HG02588 (cell line): ENCODE results near the gene ATXN1.
"Not testable (repeated sequence)": the region's sequence is repeated elsewhere in the genome, so short reads cannot be mapped to it uniquely, and the experiment has no call there.

ENCODE experiments used
- ATAC-seq: cut with Tn5 transposase; IDR thresholded peaks from one replicate; pipeline ENCODE4 v1.9.1; 2021; ENCODE audit warnings: mild to moderate bottlenecking, moderate library complexity; ENCODE audit not compliant: unreplicated experiment

Gene ATXN1

DNA sequence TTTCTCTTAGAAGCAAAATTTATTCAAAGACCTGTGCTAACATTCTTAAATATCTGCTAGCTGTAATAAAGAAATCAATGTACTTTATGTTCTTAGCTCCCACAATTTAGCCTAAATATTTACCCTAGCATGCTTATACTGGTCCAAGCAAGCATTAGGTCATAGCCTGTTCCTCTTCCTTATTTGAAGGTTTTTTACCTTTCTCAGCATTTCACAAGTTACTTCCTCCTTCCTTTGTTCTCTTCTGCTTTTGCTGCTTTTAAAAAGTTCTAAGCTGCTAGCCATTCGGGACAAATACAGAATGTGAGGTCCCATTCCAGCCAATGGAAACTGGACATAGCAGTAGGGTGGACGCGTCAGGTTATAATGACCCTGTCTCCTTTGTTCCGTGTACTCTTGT is 354.7 kb downstream of the ATXN1 start:
- ATAC-seq, result not testable (repeated sequence)

DNA sequence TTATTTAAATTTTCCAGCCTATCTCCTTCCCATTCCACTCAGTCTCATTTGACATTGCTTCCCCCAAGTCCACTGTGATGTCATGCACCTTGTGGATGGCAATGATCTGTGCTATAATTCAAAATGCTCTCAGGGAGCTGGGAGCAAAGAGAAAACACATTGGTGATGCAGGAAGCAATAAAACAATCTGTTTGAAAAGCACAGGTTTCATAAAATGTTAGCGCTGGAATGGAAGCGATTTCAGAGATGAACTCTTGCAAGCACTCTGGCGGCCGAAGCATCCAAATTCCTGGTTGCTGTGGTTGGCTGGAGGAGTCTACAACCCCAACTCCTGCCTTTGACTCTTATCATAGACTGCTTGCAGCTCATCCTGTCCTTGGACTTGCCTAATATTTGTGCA is 355.9 kb downstream of the ATXN1 start:
- ATAC-seq, result no peak

DNA sequence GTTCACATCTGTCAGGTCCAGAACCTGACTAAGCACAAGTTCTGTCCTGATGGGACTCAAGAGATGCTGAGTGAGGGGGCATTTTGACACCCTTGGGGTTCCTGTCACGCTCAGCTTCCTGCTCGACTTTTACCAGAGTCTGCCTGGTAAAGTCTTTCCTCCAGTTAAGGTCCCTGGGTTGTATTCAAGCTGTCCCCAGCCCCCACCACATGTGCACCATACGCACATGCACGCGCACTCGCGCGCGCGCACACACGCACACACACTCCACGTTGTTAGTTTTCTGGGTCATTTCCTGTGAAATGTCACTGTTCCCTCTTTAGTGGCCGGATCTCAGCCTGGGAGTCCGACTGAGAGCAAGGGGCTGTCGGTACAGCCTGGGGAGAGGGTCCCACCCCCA is 356.8 kb downstream of the ATXN1 start:
- no peak for ATAC-seq

DNA sequence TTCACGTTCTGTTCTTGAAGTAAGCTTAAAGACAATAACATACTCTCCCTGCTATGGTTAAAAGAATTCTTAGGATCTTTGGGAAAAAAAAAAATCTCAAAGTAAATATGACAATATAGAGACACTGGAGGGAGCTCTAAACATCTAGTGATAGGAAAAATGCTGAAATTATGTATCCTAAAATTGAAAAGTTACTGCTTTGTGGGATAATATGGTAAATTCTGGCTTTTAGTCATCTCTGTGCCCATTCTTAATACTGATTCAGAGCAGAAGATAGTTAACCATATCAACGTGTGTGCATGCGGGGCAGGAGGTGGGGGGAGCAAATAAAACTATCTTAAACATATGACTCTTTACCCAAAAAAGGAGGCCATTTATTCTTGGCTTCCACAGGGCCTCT is 357.4 kb downstream of the ATXN1 start:
- no peak for ATAC-seq

DNA sequence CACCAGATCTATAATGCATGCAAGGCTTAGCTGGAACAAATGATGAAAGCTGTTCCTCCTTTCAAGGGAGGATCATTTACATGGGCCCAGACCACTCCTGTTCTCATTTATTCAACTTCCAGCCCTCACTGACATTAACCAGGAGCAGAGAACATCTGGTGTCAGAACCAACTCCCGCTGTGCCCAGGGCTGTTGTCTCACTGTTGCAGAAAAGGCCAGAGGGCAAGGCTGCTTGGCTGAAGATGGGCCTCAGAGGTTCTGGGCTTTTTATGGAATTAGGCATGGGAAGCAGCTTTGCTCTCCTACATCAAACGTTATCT is 358.7 kb downstream of the ATXN1 start:
- no peak for ATAC-seq

DNA sequence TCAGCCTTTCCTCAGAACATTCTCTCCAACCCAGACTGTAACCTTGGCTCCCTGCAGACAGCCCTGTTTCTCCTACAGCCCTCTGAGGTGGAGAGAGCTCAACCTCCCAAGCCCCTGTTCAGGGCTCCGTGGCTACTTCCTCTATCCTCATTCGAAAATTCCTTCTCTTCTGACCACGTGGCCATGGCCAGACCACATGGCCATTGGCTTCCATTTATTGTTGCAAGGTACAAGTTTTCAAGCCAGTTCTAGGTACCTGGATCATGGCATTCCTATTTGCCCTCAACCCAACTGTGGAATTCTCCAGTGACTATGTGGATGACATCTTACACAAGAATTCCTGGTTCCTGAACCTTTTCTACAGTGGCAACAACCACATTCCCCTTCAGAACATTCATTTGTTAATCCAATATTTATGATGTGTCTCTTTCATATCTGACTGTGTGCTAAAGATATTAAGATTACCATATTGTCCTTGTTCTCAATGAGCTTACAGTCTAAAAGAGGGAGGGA is 361.0 kb downstream of the ATXN1 start:
- no peak for ATAC-seq

- ATAC-seq, result no peak
Observed at GRCh38 chr6:16399695-16400094, 361.6 kb downstream of the ATXN1 start.

GRCh38 chr6:16399158-16399557 is 362.1 kb downstream of the ATXN1 start:
- ATAC-seq, result no peak

DNA sequence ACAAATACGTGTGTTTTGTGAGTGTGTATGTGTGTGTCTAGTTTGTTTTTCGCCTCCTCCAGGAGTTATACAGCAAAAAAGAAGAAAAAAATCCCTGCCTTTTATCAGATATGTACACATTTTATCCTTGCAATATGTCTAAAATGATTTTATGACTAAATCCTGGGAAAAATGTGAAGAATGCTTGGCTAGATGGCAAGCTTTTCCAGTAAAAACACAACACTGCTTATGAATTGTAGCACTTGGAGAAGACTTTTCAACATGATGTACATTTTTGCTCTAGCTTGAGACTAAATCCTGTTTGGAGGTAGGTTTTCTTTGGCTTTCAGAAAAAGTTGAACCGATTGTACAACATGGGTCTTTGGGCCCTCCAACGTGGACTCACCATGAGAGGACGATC is 362.7 kb downstream of the ATXN1 start:
- ATAC-seq, result no peak

- ATAC-seq, result no peak
Observed at GRCh38 chr6:16397623-16398022, 363.6 kb downstream of the ATXN1 start.

DNA sequence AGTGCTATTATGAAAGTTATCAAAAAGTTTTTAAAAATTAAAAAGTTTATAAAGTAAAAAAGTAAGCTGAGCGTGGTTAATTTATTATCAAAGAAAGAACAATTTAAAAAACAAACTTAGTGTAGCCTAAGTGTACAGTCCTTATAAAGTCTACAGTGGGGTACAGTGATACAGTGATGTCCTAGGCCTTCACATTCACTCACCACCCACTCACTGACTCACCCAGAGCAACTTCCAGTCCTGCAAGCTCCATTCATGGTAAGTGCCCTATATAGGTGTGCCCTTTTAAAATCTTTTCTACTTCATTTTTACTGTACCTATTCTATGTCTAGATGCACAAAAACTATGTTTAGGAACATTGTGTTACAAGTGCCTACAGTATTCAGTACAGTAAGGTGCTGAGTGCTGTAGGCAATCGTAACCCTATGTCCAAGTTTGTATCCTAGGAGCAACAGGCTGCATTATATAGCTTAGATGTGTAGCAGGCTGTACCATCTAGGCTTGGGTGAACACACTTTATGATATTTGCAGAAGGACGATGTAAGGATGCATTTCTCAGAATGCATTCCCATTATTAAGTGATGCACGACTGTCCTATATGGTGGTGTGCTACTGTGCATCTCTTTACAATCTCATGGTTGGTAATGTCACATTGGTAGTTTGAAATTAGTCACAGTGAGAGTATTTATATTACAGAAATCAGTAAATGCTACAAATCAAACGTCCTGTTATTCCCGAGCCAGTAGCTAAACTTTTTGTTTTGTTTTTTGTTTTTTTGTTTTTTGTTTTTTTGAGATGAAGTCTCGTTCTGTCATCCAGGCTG is 364.6 kb downstream of the ATXN1 start:
- no peak for ATAC-seq

DNA sequence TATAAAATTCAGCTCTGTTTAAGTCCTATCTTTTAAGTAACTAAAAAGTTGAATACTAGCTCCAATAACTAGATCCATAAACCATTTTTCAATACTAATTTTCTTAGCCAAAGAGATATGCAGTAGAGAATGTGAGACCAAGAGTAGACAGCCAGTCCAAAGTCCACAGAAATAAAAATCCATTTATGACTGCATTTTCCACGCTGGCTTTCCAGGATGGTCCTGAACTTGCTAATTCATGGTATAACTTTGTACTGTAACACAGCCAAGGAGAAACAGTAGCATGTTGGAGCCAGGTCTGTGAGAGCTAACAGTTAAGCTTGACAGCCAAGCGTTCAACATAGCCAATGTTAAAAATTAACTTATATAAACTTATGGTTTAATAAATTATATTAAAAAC is 366.6 kb downstream of the ATXN1 start:
- no peak for ATAC-seq

DNA sequence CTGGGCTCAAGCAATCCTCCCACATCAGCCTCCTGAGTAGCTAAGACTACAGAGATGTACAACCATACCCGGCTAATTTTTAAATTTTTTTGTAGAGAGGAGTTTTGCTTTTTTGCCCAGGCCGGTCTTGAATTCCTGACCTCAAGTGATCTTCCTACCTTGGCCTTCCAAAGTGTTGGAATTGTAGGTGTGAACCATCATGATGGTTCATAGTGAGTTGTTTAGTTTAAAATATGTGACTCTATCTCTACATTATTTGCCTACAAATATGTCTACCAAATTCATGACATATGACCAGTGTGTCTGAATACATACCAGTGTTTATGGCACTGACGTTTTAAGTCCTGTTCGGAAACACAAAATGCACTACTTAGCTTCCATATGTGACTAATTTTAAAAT is 367.9 kb downstream of the ATXN1 start:
- no peak for ATAC-seq

- no peak for ATAC-seq
Observed at GRCh38 chr6:16392010-16392409, 369.2 kb downstream of the ATXN1 start.

DNA sequence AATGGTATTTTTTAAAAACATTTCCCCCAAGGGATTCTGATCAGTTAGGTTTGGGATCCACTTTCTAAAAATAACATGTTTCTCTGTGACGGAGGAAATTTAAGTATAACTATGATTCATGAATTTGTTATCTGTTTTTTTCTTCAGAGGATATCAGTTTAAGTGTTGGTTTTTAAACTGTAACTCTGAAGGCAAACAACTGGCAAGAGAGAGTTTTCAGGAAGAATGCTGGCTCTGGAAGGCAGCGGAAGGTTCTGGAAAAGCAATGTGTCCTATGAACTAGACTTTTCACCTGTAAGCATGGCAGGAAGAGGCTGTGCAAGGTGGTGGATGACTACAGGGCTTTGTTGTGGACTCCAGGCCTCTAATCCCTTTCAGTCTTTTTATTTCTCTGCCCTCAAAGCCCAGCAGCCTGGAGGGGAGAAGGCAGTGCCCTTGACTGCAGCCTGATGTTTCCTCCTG is 369.8 kb downstream of the ATXN1 start:
- no peak for ATAC-seq

GRCh38 chr6:16390909-16391450 is 370.3 kb downstream of the ATXN1 start:
- not testable (repeated sequence) for ATAC-seq

DNA sequence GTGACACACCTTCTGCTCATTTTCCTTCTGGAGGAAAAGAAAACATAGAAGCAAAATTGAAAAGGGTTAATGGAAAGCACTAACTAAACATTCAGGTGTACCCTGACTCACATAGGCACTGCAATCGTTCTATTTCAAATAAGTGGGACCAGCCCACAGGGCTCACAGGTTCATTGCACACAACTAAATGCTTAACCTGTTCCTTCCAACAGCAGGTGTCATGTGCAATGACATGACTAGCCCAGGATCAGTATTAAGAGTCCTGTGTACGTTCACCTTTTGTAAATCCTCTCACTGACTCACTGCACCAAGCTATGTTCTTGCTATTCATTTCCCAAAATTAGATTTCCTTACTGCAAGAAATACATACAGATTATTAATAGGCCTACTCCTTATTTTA is 371.6 kb downstream of the ATXN1 start:
- ATAC-seq, result no peak

DNA sequence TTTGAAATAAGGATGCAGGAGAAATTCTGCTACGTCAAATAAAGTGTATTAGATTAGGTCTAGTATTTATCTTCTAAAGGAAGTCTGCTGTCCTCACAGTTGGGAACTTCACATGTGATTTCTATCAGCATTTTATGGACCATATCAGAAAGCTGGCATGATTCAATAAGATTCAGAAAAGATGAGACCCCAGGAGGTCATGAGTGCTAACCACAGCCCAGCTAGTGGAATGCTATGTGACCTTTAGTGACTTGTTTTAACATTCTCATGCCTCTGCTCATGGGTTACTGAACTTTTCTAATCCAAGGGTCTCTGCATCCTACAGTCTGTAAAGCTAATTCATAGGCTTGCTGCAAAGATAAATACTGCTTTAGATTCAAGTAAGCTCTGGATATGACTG is 372.8 kb downstream of the ATXN1 start:
- ATAC-seq, result no peak

DNA sequence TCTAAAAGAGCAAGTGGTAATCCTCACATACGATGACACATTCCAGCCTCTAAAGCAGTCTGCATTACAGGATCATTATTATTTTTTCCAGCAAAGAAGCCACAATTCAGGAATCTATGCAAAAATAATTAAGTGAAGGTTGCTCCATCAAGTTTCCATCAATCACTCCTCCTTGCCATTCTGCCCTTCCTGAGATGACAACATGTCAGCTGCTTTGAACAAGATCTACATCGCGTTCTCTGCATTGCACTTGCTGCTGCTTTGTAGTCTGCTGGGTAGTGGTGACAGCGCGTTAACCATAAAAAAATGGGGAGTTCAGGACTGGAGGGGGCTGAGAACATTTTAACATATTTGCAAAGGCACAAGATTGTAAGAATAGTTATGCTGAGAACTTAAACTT is 375.2 kb downstream of the ATXN1 start:
- ATAC-seq, result no peak

DNA sequence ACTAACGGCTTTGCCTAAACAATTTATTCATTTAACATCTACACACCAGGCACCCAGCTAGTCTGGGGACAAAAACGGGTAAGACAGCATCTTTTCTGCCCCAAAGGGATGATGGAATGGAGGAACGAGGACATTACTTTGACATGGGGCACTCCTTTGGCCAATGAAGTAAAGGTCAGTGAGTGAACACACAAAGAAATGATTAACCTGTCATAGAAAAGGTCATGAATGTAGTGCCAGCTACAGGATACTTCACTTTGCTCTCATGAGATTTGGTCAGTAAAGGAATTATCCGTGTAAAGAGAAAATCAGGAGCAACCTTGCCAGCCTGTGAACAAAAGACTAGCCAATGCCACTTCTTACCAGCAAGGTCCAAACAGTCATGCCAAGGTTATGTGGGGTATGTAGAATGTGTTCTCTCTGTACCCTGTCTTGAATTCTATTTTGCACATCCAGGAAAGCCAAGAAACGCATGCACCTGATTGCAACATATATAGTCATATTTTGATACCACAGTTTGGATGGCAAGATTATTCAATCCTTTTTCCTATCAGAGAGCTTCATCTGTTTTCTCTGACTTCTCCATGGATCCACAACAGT is 377.6 kb downstream of the ATXN1 start:
- no peak for ATAC-seq

DNA sequence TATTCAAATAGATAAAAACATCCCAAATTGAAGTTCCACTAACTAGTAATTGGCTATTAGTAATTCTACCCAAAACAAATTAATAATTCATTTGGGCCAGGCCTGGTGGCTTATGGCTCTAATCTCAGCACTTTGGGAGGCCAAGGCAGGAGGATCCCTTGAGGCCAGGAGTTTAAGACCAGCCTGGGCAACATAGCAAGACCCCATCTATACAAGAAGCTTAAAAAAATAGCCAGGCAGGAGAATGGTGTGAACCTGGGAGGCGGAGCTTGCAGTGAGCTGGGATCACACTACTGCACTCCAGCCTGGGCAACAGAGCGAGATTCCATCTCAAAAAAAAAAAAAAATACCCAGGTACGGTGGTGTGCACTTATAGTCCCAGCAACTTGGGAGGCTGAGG is 379.3 kb downstream of the ATXN1 start:
- ATAC-seq, result not testable (repeated sequence)

- no peak for ATAC-seq
Observed at GRCh38 chr6:16380220-16380809, 380.9 kb downstream of the ATXN1 start.
